ENCODE measurements around the gene ACOD1.

DNA sequence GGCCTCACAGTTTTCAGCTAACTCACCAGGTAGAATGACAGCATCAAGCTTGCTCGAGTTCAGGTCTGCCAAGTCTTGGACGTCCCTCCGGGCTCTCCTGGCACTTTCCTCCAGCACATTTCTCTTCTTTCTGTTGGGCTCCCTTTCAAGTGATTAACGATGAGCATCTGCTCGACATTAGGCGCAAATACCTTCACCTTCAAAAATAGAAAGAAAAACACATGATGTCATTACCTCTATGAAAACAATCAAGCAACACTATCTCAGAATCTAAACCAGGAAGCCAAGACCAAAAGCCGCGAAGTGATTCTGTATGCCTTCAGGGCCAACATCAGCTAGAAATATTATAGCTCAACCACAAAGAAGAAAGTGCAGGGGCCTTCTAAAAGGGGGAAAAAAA lies 28.2 kb downstream of the ACOD1 start:
- TF ChIP-seq, protein P1, sequence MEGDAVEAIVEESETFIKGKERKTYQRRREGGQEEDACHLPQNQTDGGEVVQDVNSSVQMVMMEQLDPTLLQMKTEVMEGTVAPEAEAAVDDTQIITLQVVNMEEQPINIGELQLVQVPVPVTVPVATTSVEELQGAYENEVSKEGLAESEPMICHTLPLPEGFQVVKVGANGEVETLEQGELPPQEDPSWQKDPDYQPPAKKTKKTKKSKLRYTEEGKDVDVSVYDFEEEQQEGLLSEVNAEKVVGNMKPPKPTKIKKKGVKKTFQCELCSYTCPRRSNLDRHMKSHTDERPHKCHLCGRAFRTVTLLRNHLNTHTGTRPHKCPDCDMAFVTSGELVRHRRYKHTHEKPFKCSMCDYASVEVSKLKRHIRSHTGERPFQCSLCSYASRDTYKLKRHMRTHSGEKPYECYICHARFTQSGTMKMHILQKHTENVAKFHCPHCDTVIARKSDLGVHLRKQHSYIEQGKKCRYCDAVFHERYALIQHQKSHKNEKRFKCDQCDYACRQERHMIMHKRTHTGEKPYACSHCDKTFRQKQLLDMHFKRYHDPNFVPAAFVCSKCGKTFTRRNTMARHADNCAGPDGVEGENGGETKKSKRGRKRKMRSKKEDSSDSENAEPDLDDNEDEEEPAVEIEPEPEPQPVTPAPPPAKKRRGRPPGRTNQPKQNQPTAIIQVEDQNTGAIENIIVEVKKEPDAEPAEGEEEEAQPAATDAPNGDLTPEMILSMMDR (IDR thresholded peaks at IDR 0.05) = no peak
- TF ChIP-seq POLR2A (IDR thresholded peaks at IDR 0.05) = no peak
